Loucy (cell line): ENCODE measurements around the gene ARL2.

Experiments
- EZH2phosphoT487 ChIP-seq: fragments of 200-600 bp; IDR thresholded peaks from 2 replicates; pipeline ENCODE4 v1.6.1; 2018; ENCODE audit warnings: antibody characterized with exemption, mild to moderate bottlenecking, moderate library complexity, borderline replicate concordance
- TF ChIP-seq, protein P1 (sequence below): fragments of 200-600 bp; sonication (generic); conservative IDR thresholded peaks from 2 replicates; pipeline ENCODE4 v1.5.1; 2014; ENCODE audit warnings: mild to moderate bottlenecking, antibody characterized with exemption, low read length

DNA sequence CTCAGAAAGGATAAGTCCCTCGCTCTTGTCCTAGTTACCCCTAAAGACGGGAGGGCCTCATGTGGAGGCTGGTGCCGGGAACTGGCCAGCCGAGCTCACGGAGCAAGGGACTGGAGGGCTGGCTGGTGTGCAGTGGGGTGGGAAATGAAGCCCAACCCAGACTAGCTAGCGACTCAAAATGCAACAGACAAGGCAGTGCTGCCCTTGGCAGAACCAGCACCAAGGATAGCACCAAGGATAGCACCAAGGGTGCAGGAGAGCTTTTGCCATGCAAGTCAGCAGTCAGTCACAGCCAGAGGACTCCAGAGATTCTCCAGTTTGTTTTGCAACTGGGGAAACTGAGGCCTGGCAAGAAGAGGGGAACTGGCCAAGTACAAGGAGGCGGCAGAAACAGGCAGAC is 10.7 kb upstream of the ARL2 start:
- TF ChIP-seq, protein P1, sequence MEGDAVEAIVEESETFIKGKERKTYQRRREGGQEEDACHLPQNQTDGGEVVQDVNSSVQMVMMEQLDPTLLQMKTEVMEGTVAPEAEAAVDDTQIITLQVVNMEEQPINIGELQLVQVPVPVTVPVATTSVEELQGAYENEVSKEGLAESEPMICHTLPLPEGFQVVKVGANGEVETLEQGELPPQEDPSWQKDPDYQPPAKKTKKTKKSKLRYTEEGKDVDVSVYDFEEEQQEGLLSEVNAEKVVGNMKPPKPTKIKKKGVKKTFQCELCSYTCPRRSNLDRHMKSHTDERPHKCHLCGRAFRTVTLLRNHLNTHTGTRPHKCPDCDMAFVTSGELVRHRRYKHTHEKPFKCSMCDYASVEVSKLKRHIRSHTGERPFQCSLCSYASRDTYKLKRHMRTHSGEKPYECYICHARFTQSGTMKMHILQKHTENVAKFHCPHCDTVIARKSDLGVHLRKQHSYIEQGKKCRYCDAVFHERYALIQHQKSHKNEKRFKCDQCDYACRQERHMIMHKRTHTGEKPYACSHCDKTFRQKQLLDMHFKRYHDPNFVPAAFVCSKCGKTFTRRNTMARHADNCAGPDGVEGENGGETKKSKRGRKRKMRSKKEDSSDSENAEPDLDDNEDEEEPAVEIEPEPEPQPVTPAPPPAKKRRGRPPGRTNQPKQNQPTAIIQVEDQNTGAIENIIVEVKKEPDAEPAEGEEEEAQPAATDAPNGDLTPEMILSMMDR: no peak
- no peak for TF ChIP-seq EZH2phosphoT487
